Measurements from ENCODE around the gene NPHP1.

DNA sequence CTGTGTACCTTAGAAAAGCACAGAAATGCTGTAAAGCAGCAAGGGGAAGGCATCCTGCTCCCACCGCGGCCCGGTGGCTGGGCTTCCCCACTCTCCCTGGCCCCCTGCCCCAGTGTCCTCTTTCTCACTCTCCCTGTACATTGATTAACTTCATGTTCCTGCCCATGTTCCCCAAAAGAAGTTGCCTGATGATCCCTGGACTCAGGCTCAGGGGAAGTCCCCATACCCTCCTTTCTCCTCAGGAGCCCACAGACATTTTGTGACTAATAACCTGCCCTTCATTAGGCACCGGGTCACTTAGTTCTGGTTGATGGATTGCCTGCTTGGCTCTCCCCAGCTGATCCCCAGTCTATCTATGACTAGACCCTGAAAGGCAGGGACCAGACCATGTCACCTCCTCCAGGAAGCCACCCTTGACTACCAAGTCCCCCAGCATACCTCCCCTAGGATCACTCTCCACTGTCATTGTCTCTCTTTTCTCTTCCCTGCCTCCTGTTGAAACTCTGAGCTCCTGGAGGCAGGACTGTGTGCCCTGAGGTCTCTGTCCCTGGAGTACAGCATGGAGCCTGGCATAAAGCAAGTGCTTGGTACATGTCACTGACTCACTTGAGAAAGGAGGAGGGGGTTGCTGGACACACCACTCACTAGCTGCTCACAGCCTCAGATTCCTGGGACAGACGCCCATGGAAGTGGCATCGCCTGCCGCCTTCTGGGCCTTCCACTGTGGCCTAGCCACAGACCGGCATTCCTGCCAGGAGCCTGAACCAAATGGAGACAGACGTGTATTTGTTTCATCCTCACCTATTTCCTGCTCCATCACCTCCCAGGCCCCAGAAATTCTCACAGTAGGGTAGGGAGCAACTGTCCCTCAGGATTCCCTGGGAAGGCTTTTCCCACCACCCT, 102.7 kb downstream of the NPHP1 start:
- TF ChIP-seq, protein P1, sequence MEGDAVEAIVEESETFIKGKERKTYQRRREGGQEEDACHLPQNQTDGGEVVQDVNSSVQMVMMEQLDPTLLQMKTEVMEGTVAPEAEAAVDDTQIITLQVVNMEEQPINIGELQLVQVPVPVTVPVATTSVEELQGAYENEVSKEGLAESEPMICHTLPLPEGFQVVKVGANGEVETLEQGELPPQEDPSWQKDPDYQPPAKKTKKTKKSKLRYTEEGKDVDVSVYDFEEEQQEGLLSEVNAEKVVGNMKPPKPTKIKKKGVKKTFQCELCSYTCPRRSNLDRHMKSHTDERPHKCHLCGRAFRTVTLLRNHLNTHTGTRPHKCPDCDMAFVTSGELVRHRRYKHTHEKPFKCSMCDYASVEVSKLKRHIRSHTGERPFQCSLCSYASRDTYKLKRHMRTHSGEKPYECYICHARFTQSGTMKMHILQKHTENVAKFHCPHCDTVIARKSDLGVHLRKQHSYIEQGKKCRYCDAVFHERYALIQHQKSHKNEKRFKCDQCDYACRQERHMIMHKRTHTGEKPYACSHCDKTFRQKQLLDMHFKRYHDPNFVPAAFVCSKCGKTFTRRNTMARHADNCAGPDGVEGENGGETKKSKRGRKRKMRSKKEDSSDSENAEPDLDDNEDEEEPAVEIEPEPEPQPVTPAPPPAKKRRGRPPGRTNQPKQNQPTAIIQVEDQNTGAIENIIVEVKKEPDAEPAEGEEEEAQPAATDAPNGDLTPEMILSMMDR (IDR thresholded peaks at IDR 0.05), result no peak
- TF ChIP-seq EP300 (IDR thresholded peaks at IDR 0.05; ENCODE audit: low read depth), result no peak
- no peak for TF ChIP-seq POLR2A (IDR thresholded peaks at IDR 0.05)

All from transverse colon (tissue), 3 donors.